GM12801 (cell line): Measurements from ENCODE around the gene AIF1L.

Source experiments
- TF ChIP-seq, protein P1 (sequence below): IDR thresholded peaks from one replicate; pipeline ENCODE4 v1.5.1; 2011; ENCODE audit warnings: control low read depth; ENCODE audit not compliant: insufficient read length; ENCODE audit errors: extremely low read depth

The AIF1L gene

DNA sequence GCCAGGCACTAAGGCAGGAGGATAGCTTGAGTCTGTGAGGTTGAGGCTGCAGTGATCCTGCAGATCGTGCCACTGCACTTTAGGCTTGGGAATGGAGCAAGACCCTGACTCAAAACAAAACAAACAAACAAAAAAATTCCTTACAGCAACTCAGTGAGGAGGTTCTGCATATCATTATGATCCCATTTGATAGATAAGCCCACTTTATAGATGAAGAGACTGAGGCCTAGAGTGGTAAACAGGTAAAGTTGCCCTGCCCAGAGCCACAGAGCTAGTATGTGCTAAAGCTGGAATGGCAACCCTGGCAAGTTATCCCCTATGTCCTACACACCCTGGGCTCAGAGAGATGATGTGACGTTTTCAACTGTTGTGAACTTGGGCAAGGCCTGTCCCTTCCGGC is 7.2 kb downstream of the AIF1L start:
- TF ChIP-seq, protein P1, sequence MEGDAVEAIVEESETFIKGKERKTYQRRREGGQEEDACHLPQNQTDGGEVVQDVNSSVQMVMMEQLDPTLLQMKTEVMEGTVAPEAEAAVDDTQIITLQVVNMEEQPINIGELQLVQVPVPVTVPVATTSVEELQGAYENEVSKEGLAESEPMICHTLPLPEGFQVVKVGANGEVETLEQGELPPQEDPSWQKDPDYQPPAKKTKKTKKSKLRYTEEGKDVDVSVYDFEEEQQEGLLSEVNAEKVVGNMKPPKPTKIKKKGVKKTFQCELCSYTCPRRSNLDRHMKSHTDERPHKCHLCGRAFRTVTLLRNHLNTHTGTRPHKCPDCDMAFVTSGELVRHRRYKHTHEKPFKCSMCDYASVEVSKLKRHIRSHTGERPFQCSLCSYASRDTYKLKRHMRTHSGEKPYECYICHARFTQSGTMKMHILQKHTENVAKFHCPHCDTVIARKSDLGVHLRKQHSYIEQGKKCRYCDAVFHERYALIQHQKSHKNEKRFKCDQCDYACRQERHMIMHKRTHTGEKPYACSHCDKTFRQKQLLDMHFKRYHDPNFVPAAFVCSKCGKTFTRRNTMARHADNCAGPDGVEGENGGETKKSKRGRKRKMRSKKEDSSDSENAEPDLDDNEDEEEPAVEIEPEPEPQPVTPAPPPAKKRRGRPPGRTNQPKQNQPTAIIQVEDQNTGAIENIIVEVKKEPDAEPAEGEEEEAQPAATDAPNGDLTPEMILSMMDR: no peak

DNA sequence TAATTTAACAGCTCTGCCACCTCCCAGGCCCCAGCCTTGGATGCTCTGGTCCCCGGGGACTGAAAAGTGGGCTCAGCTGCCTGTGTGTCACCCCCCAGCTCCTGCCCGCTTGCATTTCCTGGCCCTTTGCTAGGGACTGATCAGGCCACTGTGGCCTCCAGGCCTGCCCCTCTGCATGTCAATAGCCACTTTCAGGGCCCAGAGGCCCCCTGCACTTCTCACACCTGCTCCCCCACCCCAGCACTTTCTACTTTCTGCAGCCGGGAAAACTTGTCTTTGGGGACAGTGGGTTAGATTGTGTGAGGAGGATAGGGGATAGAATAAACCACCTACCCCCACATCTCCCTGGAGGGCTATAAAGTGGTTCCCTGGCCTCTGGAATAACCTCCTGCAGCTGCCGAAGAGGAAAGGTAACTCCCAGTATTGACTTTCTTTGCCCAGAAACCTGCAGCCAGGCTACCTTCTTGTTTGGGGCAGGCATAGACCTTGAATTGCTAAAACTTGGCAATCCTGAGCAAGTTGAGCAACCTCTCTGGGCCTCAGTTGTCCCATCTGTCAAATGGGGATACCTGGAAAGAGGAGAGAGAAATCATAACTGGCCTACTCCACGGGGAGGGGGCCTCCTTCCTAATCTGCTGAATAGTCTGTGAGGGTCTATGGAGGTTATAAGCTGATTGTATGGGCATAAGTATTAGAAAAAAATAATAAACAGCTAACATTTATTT is 7.8 kb downstream of the AIF1L start:
- TF ChIP-seq, protein P1: no peak

DNA sequence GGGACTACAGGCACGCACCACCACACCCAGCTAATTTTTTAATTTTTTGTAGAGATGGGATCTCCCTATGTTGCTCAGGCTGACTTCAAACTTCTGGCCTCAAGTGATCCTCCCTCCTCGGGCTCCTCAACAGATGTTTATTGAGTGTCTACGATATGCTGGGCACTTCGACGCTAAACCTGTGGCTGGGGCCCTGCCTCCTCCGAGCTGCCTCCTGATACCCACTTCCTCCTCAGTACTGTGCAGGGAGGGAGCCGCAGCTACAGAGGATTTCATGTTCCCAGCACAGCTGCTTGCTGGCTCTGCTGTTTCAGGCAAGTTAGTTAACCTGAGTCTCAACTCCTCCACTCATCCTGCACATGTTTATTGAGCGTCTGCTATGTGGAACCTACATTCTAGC is 9.6 kb downstream of the AIF1L start:
- TF ChIP-seq, protein P1: no peak

DNA sequence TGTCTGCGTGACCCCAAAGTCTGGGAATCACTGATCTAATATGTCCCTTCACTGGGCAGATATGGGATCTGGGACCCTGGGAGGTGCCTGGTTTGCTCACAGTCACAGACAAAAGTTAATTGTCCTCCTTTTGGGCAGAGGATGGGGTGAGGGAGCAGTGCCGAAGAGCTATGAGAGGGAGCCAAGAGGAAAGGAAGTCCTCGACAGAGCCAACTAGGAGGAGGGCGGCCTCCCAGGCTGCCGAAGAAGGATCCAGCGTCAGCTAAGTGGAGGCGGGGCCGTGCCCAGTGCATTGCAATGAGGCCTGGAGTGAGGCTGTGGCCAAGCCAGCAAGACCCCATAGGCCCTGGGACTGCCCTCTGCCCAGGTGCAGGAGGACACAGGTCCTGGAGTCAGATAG is 11.4 kb downstream of the AIF1L start:
- TF ChIP-seq, protein P1: no peak

DNA sequence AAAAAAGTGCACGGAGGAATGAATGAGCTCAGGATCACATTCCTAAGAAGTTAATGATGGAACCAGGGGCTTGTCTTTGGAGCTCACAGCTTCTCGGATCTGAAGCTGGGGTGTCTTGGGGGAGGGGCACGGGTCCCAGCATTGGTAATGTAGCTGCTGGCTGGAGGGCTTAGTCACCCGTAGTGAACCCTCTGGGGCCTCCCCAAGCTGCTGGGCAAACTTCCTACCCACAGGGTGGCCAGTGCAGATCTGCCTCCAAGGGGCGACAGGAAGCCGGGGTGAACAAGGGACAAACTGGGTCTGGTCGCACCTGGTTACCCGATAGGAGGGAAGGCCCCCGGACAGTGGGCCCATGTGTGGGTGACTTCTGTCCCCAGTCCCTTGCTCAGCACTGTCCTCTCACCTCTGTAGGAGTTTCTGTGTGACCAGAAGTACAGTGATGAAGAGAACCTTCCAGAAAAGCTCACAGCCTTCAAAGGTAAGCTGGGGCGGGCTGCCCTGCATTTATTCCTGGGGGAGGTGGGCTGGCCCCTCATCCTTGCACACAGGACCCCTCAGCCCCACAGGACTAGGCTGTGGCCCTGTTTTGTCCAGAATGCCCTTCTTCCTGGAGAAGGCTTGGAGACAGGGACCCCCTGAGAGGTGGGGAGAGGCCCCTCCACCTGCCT is 15.0 kb downstream of the AIF1L start:
- TF ChIP-seq, protein P1: no peak

DNA sequence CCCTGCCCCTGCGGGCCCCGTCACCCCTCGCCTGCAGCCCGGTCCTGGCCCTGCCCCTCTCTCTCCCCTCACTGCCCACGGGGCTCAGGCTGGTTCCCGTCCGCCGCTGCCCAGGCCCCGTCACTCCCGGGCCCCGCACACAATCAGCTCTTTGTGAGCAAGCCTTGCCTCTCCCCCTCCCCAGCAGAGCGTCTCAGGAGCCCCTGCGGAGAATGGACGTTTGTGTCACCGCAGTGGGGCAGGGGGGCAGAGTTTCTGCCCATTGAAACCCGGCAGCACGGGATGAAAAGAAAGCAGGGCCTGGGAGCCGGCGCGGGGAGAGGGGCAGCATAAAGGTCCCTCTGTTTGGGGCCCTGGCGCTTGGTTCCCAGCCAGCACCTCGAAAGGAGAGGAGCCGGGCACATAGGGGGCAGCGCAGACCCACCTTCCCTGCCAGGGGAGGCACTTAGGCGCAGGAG is 15.6 kb downstream of the AIF1L start:
- TF ChIP-seq, protein P1: no peak

DNA sequence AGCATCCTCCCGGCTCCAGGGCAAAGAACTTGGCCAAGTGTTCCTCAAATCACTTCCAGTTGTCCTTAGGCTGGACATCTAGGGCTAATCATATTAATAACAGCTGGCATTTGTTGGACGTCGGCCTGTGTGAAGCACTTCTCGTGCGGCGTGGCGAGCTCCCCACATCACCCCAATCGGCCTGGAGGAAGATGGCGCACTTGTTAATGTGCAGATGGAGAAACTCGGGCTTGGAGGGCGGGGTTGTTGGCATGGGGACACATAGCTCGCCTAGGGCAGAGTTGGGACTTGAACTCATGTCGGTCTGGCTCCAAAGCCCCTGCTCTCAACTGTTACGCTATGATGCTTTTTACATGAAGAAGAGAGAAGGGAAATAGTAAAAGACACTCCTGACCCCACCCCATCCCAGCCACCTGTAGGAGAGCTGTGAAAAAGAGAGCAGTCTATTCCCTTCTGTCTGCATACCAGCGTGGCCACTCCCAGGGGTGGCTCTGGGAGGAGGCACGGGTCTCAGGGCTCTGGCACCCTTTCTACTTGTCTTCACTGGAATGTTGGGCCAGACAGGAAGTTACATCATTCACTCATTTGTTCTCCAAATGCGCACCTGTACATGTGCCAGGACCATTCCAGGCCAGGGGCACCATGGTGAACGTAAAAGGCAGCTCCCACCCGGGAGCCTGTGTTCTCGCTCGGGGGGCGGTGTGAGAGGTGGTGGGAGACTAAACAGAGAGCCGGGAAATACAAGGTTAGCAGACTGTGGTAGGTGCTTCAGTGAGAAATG is 16.2 kb downstream of the AIF1L start:
- TF ChIP-seq, protein P1: no peak
